GM18870 (cell line): ENCODE data around the gene RBSN.

Experiments used
- ATAC-seq: cut with Tn5 transposase; IDR thresholded peaks from one replicate; pipeline ENCODE4 v1.9.1; 2021; ENCODE audit warnings: moderate library complexity; ENCODE audit not compliant: unreplicated experiment

Gene RBSN

DNA sequence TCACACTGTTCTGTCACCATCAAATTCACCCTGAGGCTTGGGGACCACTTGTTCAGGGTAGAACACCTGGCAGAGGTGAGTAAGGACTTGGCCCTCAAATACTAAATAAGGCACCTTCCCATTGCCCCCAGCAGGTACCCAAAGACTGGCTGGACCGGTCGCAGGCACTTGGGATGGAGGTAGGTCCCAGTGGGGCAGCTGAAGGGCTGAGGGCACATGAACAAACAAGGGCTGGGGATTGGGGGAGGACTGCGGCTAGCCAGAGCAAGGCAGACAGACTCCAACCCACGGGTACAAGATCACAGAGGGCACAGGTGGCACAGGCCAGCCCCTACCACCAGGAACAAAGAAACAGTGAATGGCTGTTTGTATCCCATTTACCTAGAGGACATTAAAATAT, 35.7 kb downstream of the RBSN start:
- ATAC-seq = no peak

DNA sequence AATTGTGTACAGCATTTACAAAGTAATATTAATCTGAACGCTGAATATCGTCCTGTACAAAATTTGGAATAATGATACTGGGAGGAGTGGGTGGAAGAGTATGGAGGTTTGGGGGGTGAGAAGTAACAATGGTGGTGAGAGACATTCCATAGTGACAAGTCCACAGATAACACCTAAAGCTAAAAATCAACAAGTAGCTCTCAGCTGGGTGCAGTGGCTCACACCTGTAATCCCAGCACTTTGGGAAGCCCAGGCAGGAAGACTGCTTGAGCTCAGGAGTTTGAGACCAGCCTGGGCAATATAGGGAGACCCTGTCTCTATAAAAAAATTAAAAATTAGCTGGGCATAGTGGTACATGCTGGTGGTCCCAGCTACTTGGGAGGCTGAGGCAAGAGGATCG, 38.9 kb downstream of the RBSN start:
- ATAC-seq = no peak

DNA sequence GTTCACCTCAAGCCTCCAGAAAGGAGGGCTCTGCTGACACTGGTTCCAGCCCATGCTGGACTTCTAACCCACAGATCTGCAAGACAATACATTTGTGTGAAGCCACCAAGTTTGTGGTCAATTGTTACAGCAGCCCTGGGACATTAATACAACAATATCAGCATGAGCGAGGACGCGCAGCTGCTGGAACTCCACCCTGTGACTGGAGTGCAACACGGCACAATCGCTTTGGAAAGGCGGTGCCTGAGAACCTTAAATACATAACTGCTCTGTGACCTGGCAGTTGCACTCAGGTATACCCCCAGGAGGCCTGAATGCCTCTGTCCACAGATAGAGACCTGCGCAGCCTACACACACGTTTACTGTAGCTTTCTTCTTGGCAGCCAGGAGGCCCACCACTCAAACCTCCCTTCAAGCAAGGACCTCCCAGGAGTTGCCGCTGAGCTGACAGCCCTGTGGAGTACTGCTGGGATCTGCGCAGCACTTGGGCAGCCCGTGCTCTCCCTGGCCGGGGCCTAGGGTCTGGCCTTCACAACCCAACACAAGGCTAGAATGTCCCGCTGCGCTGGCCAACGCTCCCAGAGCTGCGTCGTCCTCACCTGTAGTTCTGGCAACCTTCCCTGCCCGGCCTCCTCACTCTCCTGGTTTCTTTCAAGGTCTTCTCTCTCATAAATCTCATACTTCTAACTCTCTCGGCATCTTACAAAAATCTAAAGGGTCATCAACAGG, 42.1 kb downstream of the RBSN start:
- no peak for ATAC-seq

DNA sequence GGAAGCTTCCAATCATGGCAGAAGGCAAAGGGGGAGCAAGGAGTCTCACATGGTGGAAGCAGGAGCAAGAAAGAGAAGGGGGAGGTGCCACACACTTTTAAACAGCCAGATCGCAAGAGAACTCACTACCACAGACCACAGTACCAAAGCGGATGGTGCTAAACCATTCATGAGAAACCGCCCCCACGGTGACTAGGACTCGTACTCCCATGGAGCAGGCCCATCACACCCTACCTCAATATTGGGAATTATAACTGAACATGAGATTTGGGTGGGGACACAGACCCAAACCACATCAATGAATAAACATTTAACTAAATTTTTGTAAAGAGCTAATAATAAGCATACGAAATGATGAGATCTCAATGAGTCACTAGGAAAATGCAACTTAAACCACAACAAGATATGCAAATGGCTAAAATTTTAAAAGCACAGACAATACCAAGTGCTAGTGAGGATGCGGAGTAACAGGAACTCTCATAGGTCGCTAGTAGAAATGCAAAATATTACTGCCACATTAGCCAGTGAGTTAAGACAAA, 43.9 kb downstream of the RBSN start:
- peak; percentile 48 for ATAC-seq

DNA sequence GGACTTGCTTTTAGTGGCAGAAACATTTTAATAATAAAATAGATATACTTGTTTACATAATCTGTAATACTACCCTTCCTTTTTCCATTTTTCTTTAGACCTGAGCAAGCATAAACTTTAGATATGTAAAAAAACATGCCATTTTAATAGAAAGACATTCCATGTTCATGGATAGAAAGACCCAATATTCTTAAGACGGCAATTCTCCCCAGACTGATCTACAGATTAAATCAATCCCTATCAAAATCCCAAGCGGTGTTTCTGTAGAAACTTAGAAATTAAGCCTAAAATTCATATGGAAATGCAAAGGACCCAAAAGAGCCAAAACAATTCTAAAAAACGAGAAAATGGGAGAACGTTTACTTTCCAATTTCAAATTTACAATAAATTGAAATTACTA, 45.4 kb downstream of the RBSN start:
- ATAC-seq = no peak

DNA sequence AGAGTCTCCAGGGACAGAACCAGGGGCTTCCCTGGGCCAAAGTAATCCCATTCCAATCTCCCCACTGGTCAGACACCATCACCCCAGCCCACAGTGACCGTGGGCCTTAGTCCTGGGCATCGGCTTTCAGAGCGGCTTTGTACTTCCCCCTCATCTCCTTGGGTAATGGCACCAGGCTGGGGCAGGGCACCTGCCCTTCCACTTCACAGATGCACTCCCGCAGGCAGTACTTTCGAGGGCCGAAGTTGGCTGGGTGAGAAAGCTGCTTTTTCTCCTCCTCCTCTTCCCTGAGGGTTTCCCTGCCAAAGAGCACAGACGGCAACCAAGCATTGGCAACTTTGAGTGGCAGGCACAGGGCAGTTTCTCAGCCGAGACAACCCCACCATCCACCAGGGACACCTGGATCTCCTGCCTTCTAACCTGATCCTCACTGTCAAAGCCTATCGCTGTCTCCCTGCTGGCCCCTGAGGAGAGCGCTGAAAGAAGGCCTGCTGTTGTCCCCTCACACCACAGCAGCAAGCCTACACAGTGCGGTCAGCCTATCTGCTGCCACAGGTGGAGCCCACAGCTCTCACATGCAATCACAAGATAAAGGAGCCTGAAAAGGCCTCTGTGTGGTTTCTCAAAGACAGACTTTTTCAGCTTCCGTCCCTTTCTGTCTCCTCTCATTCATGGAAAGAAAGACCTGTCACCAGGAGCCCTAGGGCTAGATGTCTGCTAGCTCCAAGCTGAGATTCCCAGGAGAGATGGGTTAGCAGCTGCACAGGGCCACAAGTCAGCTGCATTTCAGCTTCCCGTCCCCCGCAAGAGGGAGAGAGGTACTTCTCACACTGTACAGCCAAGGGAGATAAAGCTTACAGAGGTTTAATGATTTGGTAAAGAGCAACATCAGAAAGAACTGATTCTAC, 46.4 kb downstream of the RBSN start:
- no peak for ATAC-seq

DNA sequence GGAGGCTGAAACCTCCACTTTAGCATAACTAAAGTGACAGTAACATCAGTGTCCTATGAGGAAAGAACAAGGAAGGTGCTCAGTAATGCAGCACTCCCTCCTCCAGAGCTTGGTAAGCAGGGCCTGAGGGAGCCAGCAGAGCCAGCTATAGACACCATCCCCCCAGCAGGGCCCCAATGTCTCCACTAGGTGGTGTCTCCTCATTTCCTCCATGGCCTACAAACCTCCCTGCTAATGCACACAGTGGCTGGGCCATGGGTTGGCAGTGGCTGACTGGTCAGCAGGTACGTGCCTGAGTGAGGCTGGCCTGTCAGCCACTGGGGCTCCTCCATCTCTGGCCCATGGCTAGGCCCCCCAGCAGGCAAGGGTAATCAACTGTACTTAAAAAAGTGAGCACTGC, 47.4 kb downstream of the RBSN start:
- ATAC-seq = peak; percentile 37

- ATAC-seq = peak; percentile 67
Measured at GRCh38 chr3:15050405-15051092, 48.4 kb downstream of the RBSN start.

DNA sequence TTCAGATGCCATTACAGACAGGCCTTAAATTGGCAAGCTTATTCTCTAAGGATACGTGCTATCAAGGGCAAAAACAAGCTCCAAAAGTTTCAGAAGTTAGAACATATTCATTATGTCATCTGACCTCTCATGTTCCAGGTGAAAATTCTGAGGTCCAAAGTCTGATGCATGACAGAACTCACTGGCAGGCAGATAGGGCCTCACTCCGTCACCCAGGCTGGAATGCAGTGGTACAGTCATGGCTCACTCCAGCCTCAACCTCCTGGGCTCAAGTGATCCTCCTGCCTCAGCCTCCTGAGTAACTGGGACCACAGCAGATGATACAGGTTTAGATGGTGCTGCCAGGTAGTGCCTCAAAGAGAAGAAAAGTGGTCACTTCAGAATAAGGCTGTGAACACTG, 49.4 kb downstream of the RBSN start:
- no peak for ATAC-seq

- no peak for ATAC-seq
Measured at GRCh38 chr3:15045667-15046066, 53.3 kb downstream of the RBSN start.

DNA sequence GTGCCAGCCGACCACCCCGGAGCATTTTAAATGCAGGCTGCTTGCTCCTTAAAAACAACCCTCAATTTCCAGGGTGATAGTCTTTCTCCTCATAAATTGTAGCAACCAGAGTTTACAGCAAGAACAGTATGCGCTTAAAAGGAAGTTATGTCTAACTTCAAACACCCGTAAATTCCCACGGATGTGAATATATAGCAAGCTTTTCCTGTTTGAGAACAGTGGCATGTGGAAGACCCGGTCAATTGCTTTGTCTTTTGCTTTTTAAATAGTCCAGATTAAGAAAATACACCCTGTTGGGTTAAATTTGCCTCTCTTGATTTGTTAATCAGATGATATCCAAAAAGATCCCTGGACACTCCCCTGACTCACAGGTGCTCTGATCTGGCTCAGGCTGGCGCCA, 54.6 kb downstream of the RBSN start:
- ATAC-seq = no peak

- ATAC-seq = no peak
Measured at GRCh38 chr3:15043408-15044171, 55.4 kb downstream of the RBSN start.

GRCh38 chr3:15042936-15043335, 56.0 kb downstream of the RBSN start:
- ATAC-seq = no peak

GRCh38 chr3:15041950-15042349, 57.0 kb downstream of the RBSN start:
- no peak for ATAC-seq

GRCh38 chr3:15040844-15041243, 58.1 kb downstream of the RBSN start:
- ATAC-seq = no peak

- no peak for ATAC-seq
Measured at GRCh38 chr3:15038306-15038705, 60.6 kb downstream of the RBSN start.

DNA sequence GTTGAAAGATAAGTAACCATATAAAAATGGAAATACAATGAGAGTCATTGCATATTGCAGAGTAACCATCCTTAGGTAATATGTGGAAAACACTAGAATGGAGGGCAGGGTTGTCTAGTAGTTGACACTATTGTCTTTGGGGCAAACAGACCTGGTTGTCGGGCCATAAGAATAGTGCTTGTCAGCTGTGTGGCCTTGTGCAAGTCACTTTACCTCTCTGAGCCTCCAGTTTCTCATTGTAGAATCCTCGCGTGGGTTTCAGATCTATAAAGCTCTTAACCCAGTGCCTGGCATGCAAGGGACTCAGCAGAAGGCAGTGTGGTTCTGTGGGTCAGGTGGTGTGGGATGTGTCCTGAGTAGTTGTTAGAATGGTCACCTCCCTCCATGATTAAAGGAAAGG, 65.8 kb downstream of the RBSN start:
- ATAC-seq = no peak

DNA sequence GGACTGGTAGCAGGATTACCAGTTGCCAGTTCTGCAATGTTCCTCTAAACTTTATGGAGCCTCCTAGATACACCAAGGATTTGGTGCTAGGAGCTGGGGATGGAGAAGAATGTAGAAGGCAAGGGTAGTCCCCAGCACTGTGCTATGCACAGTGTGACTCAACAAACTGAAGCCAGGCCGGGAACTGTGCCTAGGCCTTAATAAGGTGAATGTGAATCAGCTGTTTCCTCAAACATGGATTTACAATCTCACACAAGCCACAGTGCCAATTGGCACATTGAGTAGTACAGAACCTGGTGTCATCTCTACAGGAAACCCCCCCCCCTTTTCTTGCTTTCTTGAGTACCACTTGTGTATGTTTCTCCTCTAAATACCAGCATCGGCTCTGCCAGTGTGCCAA, 66.3 kb downstream of the RBSN start:
- no peak for ATAC-seq

DNA sequence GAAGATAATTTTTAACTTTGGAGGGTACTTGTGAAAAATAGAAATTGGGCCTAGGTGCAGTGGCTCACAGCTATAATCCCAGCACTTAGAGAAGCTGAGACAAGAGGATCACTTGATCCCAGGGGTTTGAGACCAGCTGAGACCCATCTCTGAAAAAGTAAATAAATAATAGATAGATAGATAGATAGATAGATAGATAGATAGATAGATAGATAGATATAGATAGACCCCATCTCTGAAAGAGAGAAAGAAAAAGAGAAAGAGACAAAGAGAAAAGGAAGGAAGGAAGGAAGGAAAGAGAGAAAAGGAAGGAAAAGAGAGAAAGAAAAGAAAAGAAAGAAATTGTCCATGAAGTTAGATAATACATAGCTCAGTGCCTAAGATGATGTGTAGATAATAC, 69.3 kb downstream of the RBSN start:
- no peak for ATAC-seq

DNA sequence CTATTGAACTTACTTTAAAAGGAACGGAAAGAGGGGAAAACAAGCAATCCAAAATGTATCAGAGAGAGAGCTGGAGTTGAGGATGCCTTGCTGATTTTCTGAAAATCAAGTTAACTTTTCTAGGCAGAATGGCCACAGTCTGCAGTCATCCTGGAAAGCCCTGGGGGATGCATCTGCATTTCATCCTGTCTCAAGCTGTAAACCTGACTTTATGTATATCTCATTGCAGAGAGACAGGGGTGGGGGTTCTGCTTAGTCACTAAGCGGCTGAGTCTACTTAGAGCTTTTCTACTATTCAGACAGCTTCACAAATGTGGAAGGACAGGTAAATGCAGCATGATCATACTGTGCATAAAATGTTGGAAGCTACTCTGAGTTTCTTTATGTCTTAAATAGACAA, 75.2 kb downstream of the RBSN start:
- ATAC-seq = no peak

GRCh38 chr3:15023249-15023648, 75.7 kb downstream of the RBSN start:
- ATAC-seq = no peak
